Gastrocnemius medialis (tissue), 4 donors: ENCODE results near the gene USP12. TPM values are rescaled to one million over a fixed set of nuclear protein-coding genes. Genes with fewer than 3 reads are reported as not detected.

Experiments
- ATAC-seq, 2 donors: fragments of 150-250 bp; one replicate each; pipeline ENCODE4 v1.9.1; 2016
- DNase-seq, 2 donors: peaks; one replicate each; pipeline ENCODE4 v3.0.0-alpha.2; 2019
- H3K27ac ChIP-seq, 4 donors: fragments of 200-600 bp; sonication (generic); 1 replicate in 1 of 4; 2 replicates in 3 of 4; pipeline ENCODE4 v1.5.1; 2016 to 2018; ENCODE audit warnings: mild to moderate bottlenecking in 2 of 4, moderate library complexity in 1 of 4
- H3K27me3 ChIP-seq, 3 donors: fragments of 200-600 bp; sonication (generic) in 2 of 3; 1 replicate in 1 of 3; 2 replicates in 2 of 3; pipeline versions ENCODE4 v1.5.1 to v1.6.0; 2016 to 2019; ENCODE audit warnings: mild to moderate bottlenecking in 1 of 3, moderate library complexity in 1 of 3
- H3K36me3 ChIP-seq, 2 donors: fragments of 200-600 bp; sonication (generic) in 1 of 2; one replicate each; pipeline ENCODE4 v1.5.1; 2017 to 2018
- H3K4me1 ChIP-seq, 2 donors: fragments of 200-600 bp; sonication (generic) in 1 of 2; one replicate each; pipeline ENCODE4 v1.5.1; 2016 to 2017; ENCODE audit warnings: mild to moderate bottlenecking in 2 of 2
- H3K4me3 ChIP-seq, 4 donors: fragments of 200-600 bp; sonication (generic) in 3 of 4; 1 replicate in 1 of 4; 2 replicates in 3 of 4; pipeline ENCODE4 v1.5.1; 2016 to 2019; ENCODE audit warnings: mild to moderate bottlenecking in 2 of 4
- H3K9me3 ChIP-seq, 3 donors: fragments of 200-600 bp; sonication (generic) in 2 of 3; 1 replicate in 1 of 3; 2 replicates in 2 of 3; pipeline ENCODE4 v1.5.1; 2016 to 2019
- POLR2A ChIP-seq, 2 donors: fragments of 450-650 bp; IDR thresholded peaks; one replicate each; pipeline ENCODE4 v1.6.1; 2017; ENCODE audit warnings: antibody characterized with exemption in 2 of 2, mild to moderate bottlenecking in 2 of 2, moderate library complexity in 2 of 2
- in situ Hi-C, 4 donors: fragments of 200-750 bp; cut with MboI; loops; one replicate each; pipeline versions ENCODE4 v1.15.0 to v1.8.0; 2017; ENCODE audit warnings: low sequenced_read_pairs in 4 of 4
- intact Hi-C: fragments of 100-400 bp; cut with DNase I; formaldehyde crosslinking; loops from one replicate; pipeline ENCODE4 v1.15.1; 2023; ENCODE audit warnings: low total_unique reads
- total RNA-seq, 4 donors: library from RNA; depleted of rRNA; stranded (reverse); fragments of >200 nt; gene quantifications; one replicate each; pipeline versions ENCODE4 v1.1.0 to v1.2.3, GENCODE V29; 2016
- TF ChIP-seq, protein P1 (sequence below), 5 experiments: fragments of 450-650 bp in 3 of 5; fragments of 200-600 bp in 2 of 5; sonication (generic) in 2 of 5; IDR thresholded peaks in 4 of 5; conservative IDR thresholded peaks in 1 of 5; 1 replicate in 4 of 5; 2 replicates in 1 of 5; pipeline ENCODE4 v1.5.1; 2016 to 2019; ENCODE audit warnings: antibody characterized with exemption in 5 of 5, mild to moderate bottlenecking in 3 of 5, moderate library complexity in 3 of 5

The USP12 gene
- total RNA-seq, 4 donors from 2014 or later = 11.1 to 27.6 (median 13.1) TPM

DNA sequence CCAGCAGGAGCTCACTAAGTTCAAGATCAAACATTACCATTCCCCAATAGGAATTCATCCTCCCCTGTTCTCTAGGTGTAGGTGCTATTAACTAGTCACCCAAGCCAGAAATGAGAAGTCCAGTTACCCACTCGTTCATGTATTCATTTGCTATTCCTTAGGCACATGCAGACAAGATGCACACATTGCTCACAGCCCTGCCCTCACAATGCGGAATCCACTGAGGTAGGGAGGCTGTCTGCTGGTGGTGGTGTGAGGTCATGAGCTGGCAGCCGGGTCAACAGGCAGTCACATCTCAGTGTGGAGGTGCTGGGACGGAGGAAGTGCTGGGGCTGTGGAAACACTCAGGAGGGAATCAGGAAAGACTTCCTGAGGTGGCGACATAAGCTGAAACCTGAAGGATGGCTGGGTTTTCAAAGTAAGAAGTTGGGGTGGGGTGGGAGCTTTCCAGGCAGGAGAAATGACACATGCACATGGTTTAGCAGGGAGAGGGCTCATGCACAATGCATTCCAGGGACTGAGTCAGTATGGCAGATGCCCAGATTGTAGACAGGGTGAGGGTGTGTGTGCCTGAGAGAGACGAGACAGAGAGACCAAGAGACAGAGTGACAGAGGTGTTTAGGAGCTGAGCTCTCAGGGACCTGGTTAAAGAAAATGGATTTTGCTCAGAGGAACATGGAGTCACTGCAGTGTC lies 117.6 kb downstream of the USP12 start:
- intact Hi-C loops = no loop called here
- in situ Hi-C loops = no loop called here
- Histone ChIP-seq H3K27ac (no peak overlapping the region), H3K9me3 (no peaks in the 10 kb centered on the region), H3K4me1 (no peaks in the 10 kb centered on the region), H3K4me3 (no peak overlapping the region), H3K36me3 (no peaks in the 10 kb centered on the region), H3K27me3 (no peaks in the 10 kb centered on the region)
- TF ChIP-seq, protein P1, sequence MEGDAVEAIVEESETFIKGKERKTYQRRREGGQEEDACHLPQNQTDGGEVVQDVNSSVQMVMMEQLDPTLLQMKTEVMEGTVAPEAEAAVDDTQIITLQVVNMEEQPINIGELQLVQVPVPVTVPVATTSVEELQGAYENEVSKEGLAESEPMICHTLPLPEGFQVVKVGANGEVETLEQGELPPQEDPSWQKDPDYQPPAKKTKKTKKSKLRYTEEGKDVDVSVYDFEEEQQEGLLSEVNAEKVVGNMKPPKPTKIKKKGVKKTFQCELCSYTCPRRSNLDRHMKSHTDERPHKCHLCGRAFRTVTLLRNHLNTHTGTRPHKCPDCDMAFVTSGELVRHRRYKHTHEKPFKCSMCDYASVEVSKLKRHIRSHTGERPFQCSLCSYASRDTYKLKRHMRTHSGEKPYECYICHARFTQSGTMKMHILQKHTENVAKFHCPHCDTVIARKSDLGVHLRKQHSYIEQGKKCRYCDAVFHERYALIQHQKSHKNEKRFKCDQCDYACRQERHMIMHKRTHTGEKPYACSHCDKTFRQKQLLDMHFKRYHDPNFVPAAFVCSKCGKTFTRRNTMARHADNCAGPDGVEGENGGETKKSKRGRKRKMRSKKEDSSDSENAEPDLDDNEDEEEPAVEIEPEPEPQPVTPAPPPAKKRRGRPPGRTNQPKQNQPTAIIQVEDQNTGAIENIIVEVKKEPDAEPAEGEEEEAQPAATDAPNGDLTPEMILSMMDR (IDR thresholded peaks at IDR 0.05 in 4 of 5, conservative IDR thresholded peaks at IDR 0.05 in 1 of 5) = no peak
- TF ChIP-seq POLR2A (IDR thresholded peaks at IDR 0.05) = no peak
- no peak for DNase-seq
- ATAC-seq = no peak

- DNase-seq (no peak), ATAC-seq (no peak)
- intact Hi-C loops = no loop called here
- Histone ChIP-seq H3K27ac (no peak overlapping the region), H3K36me3 (no peaks in the 10 kb centered on the region), H3K4me3 (no peak overlapping the region), H3K4me1 (no peaks in the 10 kb centered on the region), H3K9me3 (no peaks in the 10 kb centered on the region), H3K27me3 (no peaks in the 10 kb centered on the region)
- TF ChIP-seq, protein P1 (IDR thresholded peaks at IDR 0.05 in 4 of 5, conservative IDR thresholded peaks at IDR 0.05 in 1 of 5) = no peak
- TF ChIP-seq POLR2A (IDR thresholded peaks at IDR 0.05) = no peak
- in situ Hi-C loops = no loop called here
Observed at GRCh38 chr13:27053210-27053884, 118.3 kb downstream of the USP12 start.

- in situ Hi-C loops = no loop called here
- TF ChIP-seq POLR2A (IDR thresholded peaks at IDR 0.05) = no peak
- TF ChIP-seq, protein P1 (IDR thresholded peaks at IDR 0.05 in 4 of 5, conservative IDR thresholded peaks at IDR 0.05 in 1 of 5) = no peak
- ATAC-seq = no peak
Observed at GRCh38 chr13:27052551-27053208, 118.9 kb downstream of the USP12 start.

DNA sequence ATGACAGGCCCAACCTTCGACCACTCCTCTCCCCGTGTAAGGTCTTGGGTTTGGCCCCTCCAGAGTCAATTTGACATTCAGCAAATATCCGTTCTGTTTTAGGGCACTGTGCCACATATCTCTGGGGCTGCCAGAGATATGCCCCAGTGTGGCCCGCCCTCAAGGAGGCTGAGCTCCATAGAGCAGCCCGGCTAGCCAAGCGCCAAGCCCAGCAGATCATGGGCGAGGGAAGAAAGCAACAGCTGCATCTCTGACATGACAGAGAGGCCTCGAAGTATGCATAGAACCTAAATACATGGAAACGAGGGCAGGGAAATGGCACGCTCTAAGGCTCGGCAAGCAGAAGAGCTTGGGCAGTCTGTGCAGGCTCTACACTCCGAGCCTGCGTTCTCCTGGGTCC lies 124.5 kb downstream of the USP12 start:
- H3K36me3 ChIP-seq = no peaks in the 10 kb centered on the region
- no peak for ATAC-seq
- H3K27me3 ChIP-seq = no peaks in the 10 kb centered on the region
- no peaks in the 10 kb centered on the region for H3K4me1 ChIP-seq
- H3K9me3 ChIP-seq = no peaks in the 10 kb centered on the region
- no peak overlapping the region for H3K27ac ChIP-seq
- no peak for DNase-seq
- intact Hi-C loops (no loop called here), in situ Hi-C loops (no loop called here)
- no peak overlapping the region for H3K4me3 ChIP-seq
- TF ChIP-seq, protein P1 (IDR thresholded peaks at IDR 0.05 in 4 of 5, conservative IDR thresholded peaks at IDR 0.05 in 1 of 5) = no peak
- no peak for TF ChIP-seq POLR2A (IDR thresholded peaks at IDR 0.05)

More at GRCh38 chr13:27052551-27053208, 118.9 kb downstream of the USP12 start:
- Histone ChIP-seq H3K36me3 (no peaks in the 10 kb centered on the region), H3K4me3 (no peak overlapping the region), H3K9me3 (no peaks in the 10 kb centered on the region), H3K27me3 (no peaks in the 10 kb centered on the region), H3K4me1 (no peaks in the 10 kb centered on the region), H3K27ac (no peak overlapping the region)
- no peak for DNase-seq
- intact Hi-C loops = no loop called here
